SK-N-SH treated with all-trans-retinoic acid at 6 μM for 48 hours (cell line): ENCODE data around the gene NPTXR.

Experiments used
- BACH2 ChIP-seq: fragments of 250-450 bp; sonication (Bioruptor Pico); IDR thresholded peaks from 2 replicates; pipeline ENCODE4 v1.9.0; 2021; ENCODE audit warnings: mild to moderate bottlenecking, borderline replicate concordance
- ISL1 ChIP-seq: fragments of 250-450 bp; sonication (Bioruptor Pico); IDR thresholded peaks from 2 replicates; pipeline ENCODE4 v2.1.2; 2022; ENCODE audit warnings: mild to moderate bottlenecking, moderate library complexity
- PATZ1 ChIP-seq: fragments of 250-450 bp; sonication (Bioruptor Pico); IDR thresholded peaks from 2 replicates; pipeline ENCODE4 v1.8.0; 2020; ENCODE audit warnings: mild to moderate bottlenecking, moderate library complexity, borderline replicate concordance
- TOX ChIP-seq: fragments of 250-450 bp; sonication (Bioruptor Pico); IDR thresholded peaks from 2 replicates; pipeline ENCODE4 v1.8.0; 2021; ENCODE audit warnings: mild to moderate bottlenecking, moderate library complexity, borderline replicate concordance
- ZFP3 ChIP-seq: fragments of 250-450 bp; sonication (Bioruptor Pico); IDR thresholded peaks from 2 replicates; pipeline ENCODE4 v1.5.0; 2020; ENCODE audit warnings: mild to moderate bottlenecking, moderate library complexity
- ZNF70 ChIP-seq: fragments of 450-650 bp; formaldehyde crosslinking; IDR thresholded peaks from 2 replicates; pipeline ENCODE4 v1.5.0; 2020; ENCODE audit warnings: mild to moderate bottlenecking, moderate library complexity
- ZNF8 ChIP-seq: fragments of 450-650 bp; formaldehyde crosslinking; IDR thresholded peaks from 2 replicates; pipeline ENCODE4 v1.5.0; 2020; ENCODE audit warnings: mild to moderate bottlenecking, moderate library complexity
- TF ChIP-seq, protein P1 (sequence below): fragments of 250-450 bp; sonication (Bioruptor Pico); IDR thresholded peaks from 2 replicates; pipeline ENCODE4 v1.5.1; 2020; ENCODE audit warnings: low read depth, mild to moderate bottlenecking, moderate library complexity
- TF ChIP-seq, protein P2 (sequence below): fragments of 250-450 bp; sonication (Bioruptor Pico); IDR thresholded peaks from 2 replicates; pipeline ENCODE4 v1.5.1; 2021; ENCODE audit warnings: mild to moderate bottlenecking, moderate library complexity

DNA sequence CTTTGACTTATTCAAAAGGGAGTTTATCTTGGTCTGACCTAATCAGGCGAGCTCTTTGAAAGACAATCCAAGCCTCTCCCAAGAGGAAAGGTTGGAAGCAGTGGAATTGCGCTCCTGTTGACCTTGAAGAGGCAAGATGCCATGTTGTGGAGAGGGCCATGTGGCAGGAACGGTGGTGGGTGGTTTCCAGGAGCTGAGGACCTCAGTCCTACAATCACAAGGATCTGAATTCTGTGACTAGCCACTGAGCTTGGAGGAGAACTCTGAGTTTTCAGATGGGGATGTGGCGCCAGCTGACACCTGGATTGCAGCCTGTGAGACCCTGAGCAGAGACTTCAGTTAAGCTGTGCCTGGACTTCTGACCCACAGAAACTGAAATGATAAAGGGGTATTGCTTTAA is 34.2 kb upstream of the NPTXR start:
- TF ChIP-seq ZFP3 (CRISPR knock-in tag) (no peak), PATZ1 (no peak), TOX (CRISPR knock-in tag) (no peak), BACH2 (no peak), ZNF70 (CRISPR knock-in tag) (no peak), ZNF8 (CRISPR knock-in tag) (no peak), ISL1 (no peak)
- TF ChIP-seq, protein P1, sequence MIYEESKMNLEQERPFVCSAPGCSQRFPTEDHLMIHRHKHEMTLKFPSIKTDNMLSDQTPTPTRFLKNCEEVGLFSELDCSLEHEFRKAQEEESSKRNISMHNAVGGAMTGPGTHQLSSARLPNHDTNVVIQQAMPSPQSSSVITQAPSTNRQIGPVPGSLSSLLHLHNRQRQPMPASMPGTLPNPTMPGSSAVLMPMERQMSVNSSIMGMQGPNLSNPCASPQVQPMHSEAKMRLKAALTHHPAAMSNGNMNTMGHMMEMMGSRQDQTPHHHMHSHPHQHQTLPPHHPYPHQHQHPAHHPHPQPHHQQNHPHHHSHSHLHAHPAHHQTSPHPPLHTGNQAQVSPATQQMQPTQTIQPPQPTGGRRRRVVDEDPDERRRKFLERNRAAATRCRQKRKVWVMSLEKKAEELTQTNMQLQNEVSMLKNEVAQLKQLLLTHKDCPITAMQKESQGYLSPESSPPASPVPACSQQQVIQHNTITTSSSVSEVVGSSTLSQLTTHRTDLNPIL (CRISPR knock-in tag) = no peak
- TF ChIP-seq, protein P2, sequence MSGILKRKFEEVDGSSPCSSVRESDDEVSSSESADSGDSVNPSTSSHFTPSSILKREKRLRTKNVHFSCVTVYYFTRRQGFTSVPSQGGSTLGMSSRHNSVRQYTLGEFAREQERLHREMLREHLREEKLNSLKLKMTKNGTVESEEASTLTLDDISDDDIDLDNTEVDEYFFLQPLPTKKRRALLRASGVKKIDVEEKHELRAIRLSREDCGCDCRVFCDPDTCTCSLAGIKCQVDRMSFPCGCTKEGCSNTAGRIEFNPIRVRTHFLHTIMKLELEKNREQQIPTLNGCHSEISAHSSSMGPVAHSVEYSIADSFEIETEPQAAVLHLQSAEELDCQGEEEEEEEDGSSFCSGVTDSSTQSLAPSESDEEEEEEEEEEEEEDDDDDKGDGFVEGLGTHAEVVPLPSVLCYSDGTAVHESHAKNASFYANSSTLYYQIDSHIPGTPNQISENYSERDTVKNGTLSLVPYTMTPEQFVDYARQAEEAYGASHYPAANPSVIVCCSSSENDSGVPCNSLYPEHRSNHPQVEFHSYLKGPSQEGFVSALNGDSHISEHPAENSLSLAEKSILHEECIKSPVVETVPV (CRISPR knock-in tag) = no peak
